Activated CD8-positive, alpha-beta memory T cell treated with anti-CD3 and anti-CD28 coated beads, Interleukin-2, amount 50 U/mL, for 24 hours (primary cell): Measurements from ENCODE around the gene GTPBP10.
"Not testable (repeated sequence)": the region's sequence is repeated elsewhere in the genome, so short reads cannot be mapped to it uniquely, and the experiment has no call there.

ENCODE experiments used
- DNase-seq: peaks from one replicate; pipeline ENCODE4 v3.0.0-alpha.2; 2020; ENCODE audit errors: extremely low read depth

GTPBP10 gene

GRCh38 chr7:90346336-90347125 lies at the start of gene GTPBP10:
Gene GTPBP10 (plus strand): TSS chr7:90346716. CDS start chr7:90346742, 26 bp downstream.
- DNase-seq = peak; percentile 90

- DNase-seq = no peak
Observed at GRCh38 chr7:90298145-90299038, 48.1 kb upstream of the GTPBP10 start.

- no peak for DNase-seq
Observed at GRCh38 chr7:90303241-90303640, 43.3 kb upstream of the GTPBP10 start.

GRCh38 chr7:90309872-90310271 lies 36.6 kb upstream of the GTPBP10 start:
- no peak for DNase-seq

GRCh38 chr7:90311175-90311574 lies 35.3 kb upstream of the GTPBP10 start:
- DNase-seq = no peak

GRCh38 chr7:90312745-90313144 lies 33.8 kb upstream of the GTPBP10 start:
- no peak for DNase-seq

- no peak for DNase-seq
Observed at GRCh38 chr7:90313907-90314306, 32.6 kb upstream of the GTPBP10 start.

- DNase-seq = no peak
Observed at GRCh38 chr7:90320014-90320413, 26.5 kb upstream of the GTPBP10 start.

GRCh38 chr7:90320418-90320800 lies 26.1 kb upstream of the GTPBP10 start:
- no peak for DNase-seq

GRCh38 chr7:90320801-90321494 lies 25.6 kb upstream of the GTPBP10 start, which contains the start of gene FAM237B:
Gene FAM237B (minus strand): TSS chr7:90321304. CDS start chr7:90319748, 1,556 bp downstream.
- no peak for DNase-seq

GRCh38 chr7:90322837-90323236 lies 23.7 kb upstream of the GTPBP10 start:
- DNase-seq = no peak

- DNase-seq = no peak
Observed at GRCh38 chr7:90326500-90326899, 20.0 kb upstream of the GTPBP10 start.

GRCh38 chr7:90334193-90334843 lies 12.2 kb upstream of the GTPBP10 start:
- no peak for DNase-seq

- not testable (repeated sequence) for DNase-seq
Observed at GRCh38 chr7:90334926-90335325, 11.6 kb upstream of the GTPBP10 start.

- no peak for DNase-seq
Observed at GRCh38 chr7:90337106-90337505, 9.4 kb upstream of the GTPBP10 start.

GRCh38 chr7:90345016-90345415 lies 1.5 kb upstream of the GTPBP10 start:
- DNase-seq = no peak

- no peak for DNase-seq
Observed at GRCh38 chr7:90345595-90346335, 751 bp upstream of the GTPBP10 start.

- no peak for DNase-seq
Observed at GRCh38 chr7:90347759-90348158, 1.2 kb downstream of the GTPBP10 start.

GRCh38 chr7:90349305-90349704 lies 2.8 kb downstream of the GTPBP10 start:
- no peak for DNase-seq

- DNase-seq = not testable (repeated sequence)
Observed at GRCh38 chr7:90350032-90350431, 3.5 kb downstream of the GTPBP10 start.

- DNase-seq = no peak
Observed at GRCh38 chr7:90351987-90352386, 5.5 kb downstream of the GTPBP10 start.
